GM06990 (cell line): ENCODE measurements around the gene C6orf136.
A peak's percentile ranks its signal among the peaks of the same experiment; 100 is the strongest.

Experiments used
- DNase-seq: peaks from one replicate; pipeline ENCODE4 v3.0.0-alpha.2; 2011; ENCODE audit not compliant: insufficient read length; ENCODE audit errors: extremely low read depth
- H3K27me3 ChIP-seq: replicated peaks from 2 replicates; pipeline ENCODE4 v1.6.0; 2011; ENCODE audit warnings: low read length; ENCODE audit not compliant: control insufficient read depth, insufficient read depth
- H3K36me3 ChIP-seq: 2 replicates; pipeline ENCODE4 v1.5.1; 2011; ENCODE audit warnings: low read length; ENCODE audit not compliant: control insufficient read depth, insufficient read depth
- H3K4me3 ChIP-seq: replicated peaks from 2 replicates; pipeline ENCODE4 v1.5.1; 2011; ENCODE audit warnings: low read depth, mild to moderate bottlenecking, control low read depth, low read length
- TF ChIP-seq, protein P1 (sequence below): IDR thresholded peaks from 2 replicates; pipeline ENCODE4 v1.5.1; 2011; ENCODE audit warnings: low read length, control low read depth, mild to moderate bottlenecking, inconsistent platforms; ENCODE audit not compliant: insufficient read depth, poor library complexity, severe bottlenecking

Gene C6orf136

GRCh38 chr6:30676660-30677285, 29.8 kb downstream of the C6orf136 start:
- H3K27me3 ChIP-seq, result no peaks in the 10 kb centered on the region
- no peak overlapping the region for H3K4me3 ChIP-seq
- H3K36me3 ChIP-seq, result peaks cover 22% of the 10 kb centered on the region
- DNase-seq, result no peak
- TF ChIP-seq, protein P1, sequence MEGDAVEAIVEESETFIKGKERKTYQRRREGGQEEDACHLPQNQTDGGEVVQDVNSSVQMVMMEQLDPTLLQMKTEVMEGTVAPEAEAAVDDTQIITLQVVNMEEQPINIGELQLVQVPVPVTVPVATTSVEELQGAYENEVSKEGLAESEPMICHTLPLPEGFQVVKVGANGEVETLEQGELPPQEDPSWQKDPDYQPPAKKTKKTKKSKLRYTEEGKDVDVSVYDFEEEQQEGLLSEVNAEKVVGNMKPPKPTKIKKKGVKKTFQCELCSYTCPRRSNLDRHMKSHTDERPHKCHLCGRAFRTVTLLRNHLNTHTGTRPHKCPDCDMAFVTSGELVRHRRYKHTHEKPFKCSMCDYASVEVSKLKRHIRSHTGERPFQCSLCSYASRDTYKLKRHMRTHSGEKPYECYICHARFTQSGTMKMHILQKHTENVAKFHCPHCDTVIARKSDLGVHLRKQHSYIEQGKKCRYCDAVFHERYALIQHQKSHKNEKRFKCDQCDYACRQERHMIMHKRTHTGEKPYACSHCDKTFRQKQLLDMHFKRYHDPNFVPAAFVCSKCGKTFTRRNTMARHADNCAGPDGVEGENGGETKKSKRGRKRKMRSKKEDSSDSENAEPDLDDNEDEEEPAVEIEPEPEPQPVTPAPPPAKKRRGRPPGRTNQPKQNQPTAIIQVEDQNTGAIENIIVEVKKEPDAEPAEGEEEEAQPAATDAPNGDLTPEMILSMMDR, result no peak

DNA sequence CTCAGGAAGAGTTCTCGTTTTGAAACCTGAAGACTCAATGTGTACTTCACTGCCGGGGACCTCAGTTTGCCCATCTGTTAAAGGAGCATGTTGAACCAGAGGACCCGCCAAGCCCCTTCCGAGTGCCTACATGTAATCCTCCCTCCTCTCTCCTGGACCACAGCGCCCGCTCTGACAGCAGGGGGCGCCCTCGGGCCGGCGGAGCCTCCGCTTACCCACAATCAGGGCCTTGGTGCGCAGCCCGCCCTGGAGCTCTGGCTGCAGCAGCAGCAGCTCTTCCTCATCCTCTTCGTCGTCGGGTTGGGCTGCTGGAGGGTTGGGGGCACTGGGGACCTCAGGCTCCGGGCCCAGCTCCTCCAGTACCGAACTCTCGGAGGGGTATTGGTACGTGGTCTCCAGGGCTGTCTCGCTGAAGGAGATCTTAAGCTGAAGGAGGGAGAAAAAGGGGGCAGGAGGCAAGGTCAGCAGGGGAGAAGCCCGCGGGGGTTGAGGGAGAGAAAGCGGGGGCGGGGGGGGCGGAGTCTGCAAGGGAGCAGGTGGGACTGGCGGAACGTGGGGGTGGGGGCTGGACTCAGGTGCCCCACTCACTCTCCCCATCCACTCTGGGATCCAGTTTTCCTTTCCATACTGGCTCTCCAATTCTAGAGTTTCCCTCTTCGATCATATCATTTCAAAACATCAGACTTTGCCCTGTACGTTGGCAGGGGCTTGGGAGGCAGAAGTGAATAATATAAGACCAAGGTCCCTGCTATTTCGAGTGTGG, 32.2 kb downstream of the C6orf136 start:
- Histone ChIP-seq H3K4me3 (peak overlapping the region; percentile 51), H3K27me3 (no peaks in the 10 kb centered on the region), H3K36me3 (peaks cover 22% of the 10 kb centered on the region)
- TF ChIP-seq, protein P1, result peak; percentile 99
- peak; percentile 91 for DNase-seq

GRCh38 chr6:30679765-30680535, 33.0 kb downstream of the C6orf136 start:
- Histone ChIP-seq H3K4me3 (peak overlapping the region; percentile 51), H3K27me3 (no peaks in the 10 kb centered on the region), H3K36me3 (peaks cover 22% of the 10 kb centered on the region)
- TF ChIP-seq, protein P1, result no peak
- DNase-seq, result no peak

GRCh38 chr6:30681766-30682142, 34.8 kb downstream of the C6orf136 start:
- Histone ChIP-seq H3K4me3 (peak overlapping the region; percentile 95), H3K36me3 (peaks cover 16% of the 10 kb centered on the region), H3K27me3 (no peaks in the 10 kb centered on the region)
- TF ChIP-seq, protein P1, result no peak
- DNase-seq, result peak; percentile 18

- H3K36me3 ChIP-seq, result peaks cover 12% of the 10 kb centered on the region
- H3K4me3 ChIP-seq, result peak overlapping the region; percentile 95
- peak; percentile 91 for DNase-seq
- TF ChIP-seq, protein P1, result no peak
- no peaks in the 10 kb centered on the region for H3K27me3 ChIP-seq
Observed at GRCh38 chr6:30682143-30683117, 35.5 kb downstream of the C6orf136 start.
